ENCODE data around the gene MT3.

MT3 gene

DNA sequence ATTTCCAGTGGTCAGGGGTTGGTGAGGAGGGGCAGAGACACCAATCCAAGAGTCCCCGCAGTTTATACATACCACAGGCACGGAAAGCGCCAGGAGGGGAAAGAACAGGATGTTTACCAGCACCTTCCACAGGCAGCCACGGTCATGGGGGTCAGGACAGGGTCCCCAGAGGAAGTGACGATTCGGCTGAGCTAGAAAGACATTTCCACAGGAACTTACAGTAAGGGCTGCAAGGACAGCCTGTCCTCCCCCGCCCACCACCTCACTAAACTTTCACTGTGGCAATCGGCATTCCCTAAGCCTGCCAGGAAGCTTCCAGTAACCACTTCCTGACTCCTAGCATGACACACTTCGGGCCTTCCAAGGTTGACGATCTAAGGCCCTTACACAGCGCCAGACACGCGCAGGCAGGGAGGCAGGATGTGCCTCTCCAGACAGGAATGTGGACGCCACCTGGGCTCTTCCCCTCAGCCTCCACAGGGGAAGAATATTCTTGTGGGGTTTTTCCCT is 17.8 kb downstream of the MT3 start:
- no peaks in the 10 kb centered on the region for H3K9me3 ChIP-seq (ENCODE audit: insufficient read depth, low read length)
- H3K27me3 ChIP-seq (ENCODE audit: insufficient read depth, insufficient read length): no peaks in the 10 kb centered on the region
- H3K4me3 ChIP-seq (ENCODE audit: insufficient read length, low read depth): no peak overlapping the region
- H3K4me1 ChIP-seq (ENCODE audit: insufficient read depth, insufficient read length): peaks cover 17% of the 10 kb centered on the region
- H3K9ac ChIP-seq (ENCODE audit: insufficient read length, low read depth): peak overlapping the region; percentile 22
- peaks cover 6% of the 10 kb centered on the region for H3K36me3 ChIP-seq (ENCODE audit: insufficient read depth, insufficient read length, low read length)
- DNase-seq (ENCODE audit: low read depth, low spot score): no peak
- TF ChIP-seq ZNF274 (IDR thresholded peaks at IDR 0.05; ENCODE audit: low read depth, low read length): no peak

DNA sequence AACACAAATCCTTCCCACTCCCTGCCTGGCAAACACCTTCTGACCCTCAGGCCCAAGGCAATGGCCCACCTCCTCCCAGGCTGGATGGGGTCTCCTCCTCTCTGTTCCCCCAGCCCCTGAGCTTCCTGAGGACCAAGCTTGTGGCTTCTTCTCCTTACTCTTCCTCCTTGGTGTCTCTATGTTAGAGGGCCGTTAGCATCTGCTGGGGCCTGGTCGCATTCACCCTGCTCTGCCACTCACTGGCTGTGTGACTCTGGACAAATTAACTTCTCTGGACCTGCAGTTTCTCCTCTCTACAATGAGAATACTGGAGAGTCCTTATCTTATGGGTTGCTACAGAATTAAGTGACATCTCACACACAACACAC is 18.3 kb downstream of the MT3 start:
- peak overlapping the region; percentile 68 for H3K4me3 ChIP-seq (ENCODE audit: insufficient read length, low read depth)
- H3K9ac ChIP-seq (ENCODE audit: insufficient read length, low read depth): peak overlapping the region; percentile 83
- no peaks in the 10 kb centered on the region for H3K27me3 ChIP-seq (ENCODE audit: insufficient read depth, insufficient read length)

DNA sequence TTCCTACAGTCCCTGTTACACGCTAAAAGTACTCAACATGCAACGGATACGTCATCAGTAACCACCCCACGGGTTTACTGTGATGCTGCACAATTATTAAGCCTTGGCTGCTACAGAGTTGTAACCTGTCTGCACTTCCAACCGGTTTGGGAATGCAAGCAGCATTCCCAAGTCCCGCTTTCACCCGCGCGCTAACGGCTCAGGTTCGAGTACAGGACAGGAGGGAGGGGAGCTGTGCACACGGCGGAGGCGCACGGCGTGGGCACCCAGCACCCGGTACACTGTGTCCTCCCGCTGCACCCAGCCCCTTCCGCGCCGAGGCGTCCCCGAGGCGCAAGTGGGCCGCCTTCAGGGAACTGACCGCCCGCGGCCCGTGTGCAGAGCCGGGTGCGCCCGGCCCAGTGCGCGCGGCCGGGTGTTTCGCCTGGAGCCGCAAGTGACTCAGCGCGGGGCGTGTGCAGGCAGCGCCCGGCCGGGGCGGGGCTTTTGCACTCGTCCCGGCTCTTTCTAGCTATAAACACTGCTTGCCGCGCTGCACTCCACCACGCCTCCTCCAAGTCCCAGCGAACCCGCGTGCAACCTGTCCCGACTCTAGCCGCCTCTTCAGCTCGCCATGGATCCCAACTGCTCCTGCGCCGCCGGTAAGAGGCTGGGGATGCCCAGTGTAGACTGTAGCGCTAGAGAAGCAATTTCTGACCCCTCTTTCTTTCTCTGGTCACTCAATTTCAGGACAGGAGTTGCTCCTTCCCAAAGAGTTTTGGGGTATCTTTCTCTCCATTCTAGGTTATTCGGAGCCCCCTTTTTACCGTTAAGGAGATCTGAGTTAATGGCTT is 18.9 kb downstream of the MT3 start, which contains the start of gene MT2A:
MT2A (plus strand) TSS at position 542 of the 833 bp plus-strand sequence; CDS start at position 614, 72 bp downstream.
- Histone ChIP-seq H3K9ac (ENCODE audit: insufficient read length, low read depth) (peak within 1 kb of the TSS; percentile 83), H3K9me3 (ENCODE audit: insufficient read depth, low read length) (no peaks in the 10 kb centered on the region), H3K4me1 (ENCODE audit: insufficient read depth, insufficient read length) (peaks cover 17% of the 10 kb centered on the region), H3K27me3 (ENCODE audit: insufficient read depth, insufficient read length) (no peaks in the 10 kb centered on the region), H3K4me3 (ENCODE audit: insufficient read length, low read depth) (peak within 1 kb of the TSS; percentile 68), H3K36me3 (ENCODE audit: insufficient read depth, insufficient read length, low read length) (peaks cover 6% of the 10 kb centered on the region)
- DNase-seq (ENCODE audit: low read depth, low spot score): peak; percentile 95
- TF ChIP-seq ZNF274 (IDR thresholded peaks at IDR 0.05; ENCODE audit: low read depth, low read length): no peak
- no peak for TF ChIP-seq YY1 (IDR thresholded peaks at IDR 0.05; ENCODE audit: insufficient read depth, insufficient read length)
- TF ChIP-seq SUZ12 (IDR thresholded peaks at IDR 0.05; ENCODE audit: extremely low read depth, insufficient read depth, insufficient read length): no peak

More for the DNA sequence above, 18.3 kb downstream of the MT3 start:
- Histone ChIP-seq H3K4me1 (ENCODE audit: insufficient read depth, insufficient read length) (peaks cover 17% of the 10 kb centered on the region), H3K9me3 (ENCODE audit: insufficient read depth, low read length) (no peaks in the 10 kb centered on the region), H3K36me3 (ENCODE audit: insufficient read depth, insufficient read length, low read length) (peaks cover 6% of the 10 kb centered on the region)
- no peak for DNase-seq (ENCODE audit: low read depth, low spot score)
- no peak for TF ChIP-seq YY1 (IDR thresholded peaks at IDR 0.05; ENCODE audit: insufficient read depth, insufficient read length)
- no peak for TF ChIP-seq ZNF274 (IDR thresholded peaks at IDR 0.05; ENCODE audit: low read depth, low read length)
- TF ChIP-seq SUZ12 (IDR thresholded peaks at IDR 0.05; ENCODE audit: extremely low read depth, insufficient read depth, insufficient read length): no peak

DNA sequence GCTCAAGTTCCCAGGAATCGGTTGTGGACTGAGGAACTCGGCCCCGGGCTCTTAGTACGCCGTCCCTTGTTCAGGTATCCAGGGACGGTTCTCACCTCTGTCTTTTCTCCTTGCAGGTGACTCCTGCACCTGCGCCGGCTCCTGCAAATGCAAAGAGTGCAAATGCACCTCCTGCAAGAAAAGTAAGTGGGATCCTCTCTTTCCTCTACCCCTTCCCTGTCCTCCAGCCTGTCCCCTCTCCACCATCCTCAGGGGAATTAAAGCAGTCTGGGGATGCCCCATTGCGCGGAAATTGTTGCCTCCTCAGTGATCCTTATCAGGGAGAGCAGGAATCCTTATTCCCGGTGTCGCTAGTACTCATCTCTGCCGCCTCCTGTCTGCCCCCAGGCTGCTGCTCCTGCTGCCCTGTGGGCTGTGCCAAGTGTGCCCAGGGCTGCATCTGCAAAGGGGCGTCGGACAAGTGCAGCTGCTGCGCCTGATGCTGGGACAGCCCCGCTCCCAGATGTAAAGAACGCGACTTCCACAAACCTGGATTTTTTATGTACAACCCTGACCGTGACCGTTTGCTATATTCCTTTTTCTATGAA is 19.6 kb downstream of the MT3 start:
- Histone ChIP-seq H3K4me3 (ENCODE audit: insufficient read length, low read depth) (peak overlapping the region; percentile 68), H3K9me3 (ENCODE audit: insufficient read depth, low read length) (no peaks in the 10 kb centered on the region), H3K4me1 (ENCODE audit: insufficient read depth, insufficient read length) (peaks cover 17% of the 10 kb centered on the region), H3K9ac (ENCODE audit: insufficient read length, low read depth) (peak overlapping the region; percentile 81), H3K36me3 (ENCODE audit: insufficient read depth, insufficient read length, low read length) (peaks cover 6% of the 10 kb centered on the region), H3K27me3 (ENCODE audit: insufficient read depth, insufficient read length) (no peaks in the 10 kb centered on the region)
- no peak for TF ChIP-seq SUZ12 (IDR thresholded peaks at IDR 0.05; ENCODE audit: extremely low read depth, insufficient read depth, insufficient read length)
- no peak for TF ChIP-seq YY1 (IDR thresholded peaks at IDR 0.05; ENCODE audit: insufficient read depth, insufficient read length)
- no peak for DNase-seq (ENCODE audit: low read depth, low spot score)

DNA sequence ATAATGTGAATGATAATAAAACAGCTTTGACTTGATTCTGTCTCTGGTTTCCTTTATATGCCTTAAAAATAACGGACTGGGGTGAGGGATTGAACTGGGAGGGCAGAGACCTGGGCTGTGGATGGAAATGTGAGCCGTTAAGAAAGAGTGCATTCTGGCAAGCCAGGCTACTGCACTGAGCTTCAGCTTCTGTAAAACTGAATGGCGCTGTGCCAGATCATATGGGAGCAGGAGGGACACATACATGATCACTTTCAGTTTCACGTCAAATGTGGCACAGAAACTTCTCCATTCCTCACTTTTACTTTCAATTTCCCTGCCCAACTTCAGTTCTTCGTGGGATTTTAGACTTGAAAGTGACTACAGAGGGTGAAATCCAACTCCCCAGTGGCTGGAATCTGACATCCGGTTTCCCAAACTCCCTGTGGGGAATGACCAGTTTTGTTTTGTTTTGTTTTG is 20.2 kb downstream of the MT3 start:
- Histone ChIP-seq H3K36me3 (ENCODE audit: insufficient read depth, insufficient read length, low read length) (peaks cover 6% of the 10 kb centered on the region), H3K9me3 (ENCODE audit: insufficient read depth, low read length) (no peaks in the 10 kb centered on the region), H3K27me3 (ENCODE audit: insufficient read depth, insufficient read length) (no peaks in the 10 kb centered on the region), H3K9ac (ENCODE audit: insufficient read length, low read depth) (peak overlapping the region; percentile 81), H3K4me1 (ENCODE audit: insufficient read depth, insufficient read length) (peaks cover 17% of the 10 kb centered on the region), H3K4me3 (ENCODE audit: insufficient read length, low read depth) (peak overlapping the region; percentile 68)
- TF ChIP-seq YY1 (IDR thresholded peaks at IDR 0.05; ENCODE audit: insufficient read depth, insufficient read length): no peak
- no peak for TF ChIP-seq ZNF274 (IDR thresholded peaks at IDR 0.05; ENCODE audit: low read depth, low read length)
- TF ChIP-seq SUZ12 (IDR thresholded peaks at IDR 0.05; ENCODE audit: extremely low read depth, insufficient read depth, insufficient read length): no peak
- DNase-seq (ENCODE audit: low read depth, low spot score): no peak

DNA sequence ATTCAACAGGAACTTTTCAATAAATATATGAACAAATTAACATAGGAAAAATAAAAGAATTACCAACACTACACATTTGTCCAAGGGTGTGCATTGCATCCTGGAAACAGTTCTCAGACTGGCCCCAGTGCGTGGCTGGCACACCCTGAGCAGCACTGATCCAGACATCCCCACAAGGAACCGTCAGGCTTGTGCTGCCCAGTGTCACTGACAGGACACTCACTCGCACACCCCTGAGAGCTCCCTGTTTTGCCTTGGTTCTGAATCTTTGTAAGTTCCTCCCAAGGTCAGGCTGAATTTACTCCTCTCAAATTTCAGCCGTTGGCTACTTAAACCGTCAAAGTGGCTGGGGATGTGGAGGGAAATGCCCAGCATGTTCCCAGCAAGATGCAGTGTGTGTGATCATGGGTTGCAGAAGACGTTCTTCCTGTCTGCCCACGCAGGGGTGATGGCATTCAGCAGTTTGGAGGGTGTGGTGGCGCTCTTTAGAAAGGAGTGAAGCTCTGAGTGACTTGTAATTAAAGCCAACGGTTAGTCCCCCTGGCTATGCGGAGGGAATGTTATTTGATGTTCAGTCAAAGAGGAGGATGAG is 20.8 kb downstream of the MT3 start:
- no peaks in the 10 kb centered on the region for H3K27me3 ChIP-seq (ENCODE audit: insufficient read depth, insufficient read length)
- peak overlapping the region; percentile 27 for H3K9ac ChIP-seq (ENCODE audit: insufficient read length, low read depth)
- DNase-seq (ENCODE audit: low read depth, low spot score): no peak
- H3K4me1 ChIP-seq (ENCODE audit: insufficient read depth, insufficient read length): peaks cover 17% of the 10 kb centered on the region
- no peak for TF ChIP-seq SUZ12 (IDR thresholded peaks at IDR 0.05; ENCODE audit: extremely low read depth, insufficient read depth, insufficient read length)
- no peaks in the 10 kb centered on the region for H3K9me3 ChIP-seq (ENCODE audit: insufficient read depth, low read length)
- peak overlapping the region; percentile 5 for H3K4me3 ChIP-seq (ENCODE audit: insufficient read length, low read depth)
- peaks cover 6% of the 10 kb centered on the region for H3K36me3 ChIP-seq (ENCODE audit: insufficient read depth, insufficient read length, low read length)

DNA sequence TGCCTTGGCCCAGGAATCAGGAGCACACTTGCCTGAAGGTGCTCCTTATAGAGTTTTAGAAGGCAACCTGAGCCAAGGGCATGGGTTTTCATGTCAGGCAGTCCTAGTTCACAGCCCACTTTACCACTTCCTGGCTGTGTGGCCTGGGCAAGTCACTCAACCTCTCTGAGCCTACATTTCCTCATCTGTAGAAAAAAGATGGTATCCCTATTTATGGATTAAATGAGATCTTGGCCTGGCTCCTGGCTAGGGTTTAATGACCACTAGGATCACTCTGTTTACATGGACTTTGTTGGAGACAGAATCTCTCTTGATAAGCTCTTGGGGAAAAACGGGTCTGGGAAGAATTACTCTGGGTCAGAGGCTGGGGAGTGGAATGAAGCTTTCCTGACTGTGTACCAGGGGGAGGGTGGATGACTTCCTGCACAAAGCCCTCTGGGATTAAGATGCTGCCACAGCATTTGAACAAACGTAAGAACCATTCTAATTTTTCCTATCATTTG is 21.3 kb downstream of the MT3 start:
- peaks cover 6% of the 10 kb centered on the region for H3K36me3 ChIP-seq (ENCODE audit: insufficient read depth, insufficient read length, low read length)
- no peak overlapping the region for H3K4me3 ChIP-seq (ENCODE audit: insufficient read length, low read depth)
- H3K4me1 ChIP-seq (ENCODE audit: insufficient read depth, insufficient read length): peaks cover 17% of the 10 kb centered on the region
- peak overlapping the region; percentile 3 for H3K9ac ChIP-seq (ENCODE audit: insufficient read length, low read depth)
- H3K27me3 ChIP-seq (ENCODE audit: insufficient read depth, insufficient read length): no peaks in the 10 kb centered on the region
- no peak for DNase-seq (ENCODE audit: low read depth, low spot score)
- H3K9me3 ChIP-seq (ENCODE audit: insufficient read depth, low read length): no peaks in the 10 kb centered on the region
- TF ChIP-seq SUZ12 (IDR thresholded peaks at IDR 0.05; ENCODE audit: extremely low read depth, insufficient read depth, insufficient read length) (no peak), ZNF274 (IDR thresholded peaks at IDR 0.05; ENCODE audit: low read depth, low read length) (no peak), YY1 (IDR thresholded peaks at IDR 0.05; ENCODE audit: insufficient read depth, insufficient read length) (no peak)

All from NT2/D1 (cell line).